ENCODE data around the gene ATP11C. TPM values are rescaled to one million over a fixed set of nuclear protein-coding genes. Genes with fewer than 3 reads are reported as not detected.

ATP11C gene
- total RNA-seq, 2 experiments from 2014 or later = 15.2 to 18.2 TPM

DNA sequence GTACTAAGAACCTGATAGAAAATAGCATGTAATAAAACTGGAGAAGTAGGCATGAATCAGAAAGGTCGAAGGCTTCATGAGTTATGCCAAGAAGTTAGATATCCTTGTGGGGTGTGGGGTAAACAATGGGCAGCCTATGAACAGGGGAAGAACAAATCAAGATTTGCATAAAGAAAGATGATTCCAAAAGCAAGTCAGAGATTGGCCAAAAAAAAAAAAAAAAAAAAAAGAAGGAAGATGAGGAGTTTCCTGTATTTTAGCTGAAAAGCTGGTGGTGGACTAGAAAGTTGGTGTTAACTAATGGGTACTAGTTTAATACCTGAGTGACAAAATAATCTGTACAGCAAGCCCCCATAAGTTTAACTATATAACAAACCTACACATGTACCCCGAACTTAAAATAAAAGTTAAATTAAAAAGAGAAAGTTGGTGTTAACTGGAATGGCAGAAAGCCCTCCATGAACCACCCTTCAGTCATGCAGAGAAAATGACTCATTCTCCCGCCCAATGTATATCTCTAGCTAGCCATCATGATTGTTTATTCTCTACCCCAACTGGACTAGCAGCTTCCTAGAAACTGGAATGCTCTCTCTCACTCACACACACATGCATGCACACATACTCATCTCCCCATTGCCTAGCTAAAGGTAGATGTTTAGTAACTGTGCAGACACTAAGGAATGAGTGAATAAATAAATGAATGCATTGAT, 41.7 kb downstream of the ATP11C start:
- no peaks in the 10 kb centered on the region for H3K27me3 Mint-ChIP-seq
- H3K36me3 Mint-ChIP-seq (ENCODE audit: low read depth) = peaks cover 9% of the 10 kb centered on the region
- no peak overlapping the region for H3K4me3 Mint-ChIP-seq
- Histone ChIP-seq H3K27me3 (ENCODE audit: control insufficient read depth in 1 of 2, insufficient read depth in 2 of 2, low read length in 2 of 2) (no peaks in the 10 kb centered on the region), H3K27ac (ENCODE audit: low read depth in 1 of 2, low read length in 2 of 2) (no peak overlapping the region), H3K4me3 (ENCODE audit: low read length) (no peak overlapping the region), H3K36me3 (ENCODE audit: insufficient read depth, low read length) (no peaks in the 10 kb centered on the region), H3K4me1 (ENCODE audit: insufficient read depth, low read length) (no peaks in the 10 kb centered on the region), H3K9me3 (ENCODE audit: control insufficient read depth in 1 of 2, insufficient read depth in 1 of 2, low read length in 2 of 2) (no peaks in the 10 kb centered on the region)
- TF ChIP-seq, protein P1, sequence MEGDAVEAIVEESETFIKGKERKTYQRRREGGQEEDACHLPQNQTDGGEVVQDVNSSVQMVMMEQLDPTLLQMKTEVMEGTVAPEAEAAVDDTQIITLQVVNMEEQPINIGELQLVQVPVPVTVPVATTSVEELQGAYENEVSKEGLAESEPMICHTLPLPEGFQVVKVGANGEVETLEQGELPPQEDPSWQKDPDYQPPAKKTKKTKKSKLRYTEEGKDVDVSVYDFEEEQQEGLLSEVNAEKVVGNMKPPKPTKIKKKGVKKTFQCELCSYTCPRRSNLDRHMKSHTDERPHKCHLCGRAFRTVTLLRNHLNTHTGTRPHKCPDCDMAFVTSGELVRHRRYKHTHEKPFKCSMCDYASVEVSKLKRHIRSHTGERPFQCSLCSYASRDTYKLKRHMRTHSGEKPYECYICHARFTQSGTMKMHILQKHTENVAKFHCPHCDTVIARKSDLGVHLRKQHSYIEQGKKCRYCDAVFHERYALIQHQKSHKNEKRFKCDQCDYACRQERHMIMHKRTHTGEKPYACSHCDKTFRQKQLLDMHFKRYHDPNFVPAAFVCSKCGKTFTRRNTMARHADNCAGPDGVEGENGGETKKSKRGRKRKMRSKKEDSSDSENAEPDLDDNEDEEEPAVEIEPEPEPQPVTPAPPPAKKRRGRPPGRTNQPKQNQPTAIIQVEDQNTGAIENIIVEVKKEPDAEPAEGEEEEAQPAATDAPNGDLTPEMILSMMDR (IDR thresholded peaks at IDR 0.05) = no peak
- ChIA-PET CTCF (no interaction called here), POLR2A (no interaction called here)
- peaks cover 18% of the 10 kb centered on the region for H3K4me1 Mint-ChIP-seq (ENCODE audit: low read depth)
- intact Hi-C loops (cut with DNase I, micrococcal nuclease) = no loop called here
- H3K27ac Mint-ChIP-seq = no peak overlapping the region
- H3K9me3 Mint-ChIP-seq = no peaks in the 10 kb centered on the region
- no peak for DNase-seq
- ATAC-seq (ENCODE audit: poor library complexity) = no peak

DNA sequence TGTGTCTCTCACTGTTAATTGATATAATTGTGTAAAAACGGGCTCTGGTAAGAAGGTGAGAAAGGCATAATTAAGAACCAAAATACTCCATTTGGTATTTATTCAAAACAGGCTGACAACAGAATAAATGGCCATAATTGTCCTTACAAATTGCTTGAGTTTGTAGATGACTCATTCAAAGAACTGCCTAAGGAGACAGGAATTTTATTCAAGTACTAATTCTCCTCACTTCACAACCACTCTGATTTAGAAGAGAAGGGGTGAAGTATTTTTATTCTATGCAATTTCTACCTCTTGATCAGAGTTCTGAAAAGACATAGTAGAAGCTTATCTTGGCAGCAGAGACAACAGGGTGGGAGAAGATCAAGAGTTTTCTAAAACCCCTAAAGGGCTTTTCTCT, 43.1 kb downstream of the ATP11C start:
- H3K27me3 ChIP-seq (ENCODE audit: control insufficient read depth in 1 of 2, insufficient read depth in 2 of 2, low read length in 2 of 2) = no peaks in the 10 kb centered on the region
- TF ChIP-seq, protein P1 (IDR thresholded peaks at IDR 0.05) = no peak
- H3K27me3 Mint-ChIP-seq = no peaks in the 10 kb centered on the region
- H3K9me3 Mint-ChIP-seq = no peaks in the 10 kb centered on the region
- ATAC-seq (ENCODE audit: poor library complexity) (no peak), DNase-seq (no peak)
- H3K4me3 ChIP-seq (ENCODE audit: low read length) = no peak overlapping the region
- no peaks in the 10 kb centered on the region for H3K9me3 ChIP-seq (ENCODE audit: control insufficient read depth in 1 of 2, insufficient read depth in 1 of 2, low read length in 2 of 2)
- no peak overlapping the region for H3K4me3 Mint-ChIP-seq
- intact Hi-C loops (cut with DNase I, micrococcal nuclease) = no loop called here
- no peaks in the 10 kb centered on the region for H3K4me1 ChIP-seq (ENCODE audit: insufficient read depth, low read length)
- POLR2A ChIA-PET = no interaction called here
- CTCF ChIA-PET = no interaction called here
- H3K4me1 Mint-ChIP-seq (ENCODE audit: low read depth) = peaks cover 22% of the 10 kb centered on the region
- no peak overlapping the region for H3K27ac ChIP-seq (ENCODE audit: low read depth in 1 of 2, low read length in 2 of 2)
- no peaks in the 10 kb centered on the region for H3K36me3 ChIP-seq (ENCODE audit: insufficient read depth, low read length)
- H3K27ac Mint-ChIP-seq = no peak overlapping the region
- peaks cover 15% of the 10 kb centered on the region for H3K36me3 Mint-ChIP-seq (ENCODE audit: low read depth)

DNA sequence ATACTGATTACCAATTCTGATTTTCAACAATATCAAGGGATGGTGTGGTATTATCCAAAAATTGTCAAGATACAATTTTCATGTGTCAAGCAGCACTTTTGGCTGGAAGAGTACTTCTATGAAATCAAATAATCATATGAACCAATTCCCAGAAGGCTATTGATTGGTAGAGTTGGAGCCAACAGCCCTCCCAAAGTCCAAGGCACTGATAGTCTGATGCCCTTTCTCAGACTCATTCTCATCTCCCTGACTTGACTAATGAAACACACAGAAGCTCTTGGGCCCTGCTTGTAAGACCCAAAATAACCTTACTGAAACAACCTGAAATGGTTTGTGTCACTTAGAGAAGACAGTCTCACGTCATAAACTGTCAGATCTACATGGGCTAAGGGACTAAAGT, 48.9 kb downstream of the ATP11C start:
- Mint-ChIP-seq H3K27me3 (no peaks in the 10 kb centered on the region), H3K27ac (no peak overlapping the region), H3K4me3 (no peak overlapping the region), H3K36me3 (ENCODE audit: low read depth) (peaks cover 28% of the 10 kb centered on the region), H3K4me1 (ENCODE audit: low read depth) (peaks cover 22% of the 10 kb centered on the region), H3K9me3 (no peaks in the 10 kb centered on the region)
- H3K9me3 ChIP-seq (ENCODE audit: control insufficient read depth in 1 of 2, insufficient read depth in 1 of 2, low read length in 2 of 2) = no peaks in the 10 kb centered on the region
- no peaks in the 10 kb centered on the region for H3K27me3 ChIP-seq (ENCODE audit: control insufficient read depth in 1 of 2, insufficient read depth in 2 of 2, low read length in 2 of 2)
- no peak overlapping the region for H3K4me3 ChIP-seq (ENCODE audit: low read length)
- ATAC-seq (ENCODE audit: poor library complexity) = no peak
- DNase-seq = no peak
- intact Hi-C loops (cut with DNase I, micrococcal nuclease) = no loop called here
- ChIA-PET CTCF (no interaction called here), POLR2A (no interaction called here)
- H3K27ac ChIP-seq (ENCODE audit: low read depth in 1 of 2, low read length in 2 of 2) = no peak overlapping the region
- H3K36me3 ChIP-seq (ENCODE audit: insufficient read depth, low read length) = no peaks in the 10 kb centered on the region
- no peaks in the 10 kb centered on the region for H3K4me1 ChIP-seq (ENCODE audit: insufficient read depth, low read length)
- TF ChIP-seq, protein P1 (IDR thresholded peaks at IDR 0.05) = no peak
